Uterus (tissue), 2 donors: Measurements from ENCODE around the gene MOB3A.

Experiments
- POLR2A ChIP-seq, 2 donors: fragments of 450-650 bp; IDR thresholded peaks; one replicate each; pipeline ENCODE4 v1.6.1; 2016; ENCODE audit warnings: antibody characterized with exemption in 2 of 2, mild to moderate bottlenecking in 1 of 2, moderate library complexity in 1 of 2
- TF ChIP-seq, protein P1 (sequence below), 4 experiments: fragments of 200-600 bp in 2 of 4; fragments of 450-650 bp in 2 of 4; sonication (generic) in 2 of 4; IDR thresholded peaks; one replicate each; pipeline ENCODE4 v1.5.1; 2016 to 2019; ENCODE audit warnings: antibody characterized with exemption in 4 of 4, mild to moderate bottlenecking in 2 of 4, moderate library complexity in 1 of 4

DNA sequence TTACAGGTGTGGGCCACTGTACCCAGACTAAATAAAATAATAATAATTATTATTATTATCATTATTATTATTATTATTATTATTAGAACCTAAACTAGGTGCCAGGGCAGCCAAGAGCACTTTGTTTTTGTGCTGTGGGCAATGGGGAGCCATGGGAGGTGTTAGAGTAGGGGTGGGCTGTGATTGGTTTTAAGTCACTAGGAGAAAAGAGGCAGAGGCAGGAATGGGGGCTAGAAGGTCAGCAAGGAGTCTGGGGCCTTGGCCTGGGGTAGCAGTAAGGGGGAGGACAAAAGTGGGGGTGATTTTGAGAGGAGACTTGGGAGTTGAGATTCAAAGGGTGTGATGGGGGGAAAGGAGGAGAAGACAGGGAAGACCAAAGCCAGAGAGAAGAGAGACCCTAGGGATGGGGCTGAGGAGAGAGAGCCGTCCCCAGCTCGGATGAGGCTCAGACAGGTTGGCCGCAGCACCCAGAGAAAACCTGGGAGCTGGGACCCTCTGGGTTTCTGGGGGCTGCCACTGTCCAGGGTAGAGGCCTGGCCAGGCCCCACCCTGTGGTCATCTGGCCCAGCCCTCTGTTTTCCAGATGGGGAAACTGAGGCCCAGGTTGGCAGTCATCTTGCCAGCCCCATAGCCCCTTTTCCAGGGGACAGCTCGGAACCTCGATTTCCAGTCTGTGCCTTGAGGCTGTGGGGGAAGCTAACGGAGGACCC lies 62.9 kb downstream of the MOB3A start:
- TF ChIP-seq POLR2A (IDR thresholded peaks at IDR 0.05), result no peak
- TF ChIP-seq, protein P1, sequence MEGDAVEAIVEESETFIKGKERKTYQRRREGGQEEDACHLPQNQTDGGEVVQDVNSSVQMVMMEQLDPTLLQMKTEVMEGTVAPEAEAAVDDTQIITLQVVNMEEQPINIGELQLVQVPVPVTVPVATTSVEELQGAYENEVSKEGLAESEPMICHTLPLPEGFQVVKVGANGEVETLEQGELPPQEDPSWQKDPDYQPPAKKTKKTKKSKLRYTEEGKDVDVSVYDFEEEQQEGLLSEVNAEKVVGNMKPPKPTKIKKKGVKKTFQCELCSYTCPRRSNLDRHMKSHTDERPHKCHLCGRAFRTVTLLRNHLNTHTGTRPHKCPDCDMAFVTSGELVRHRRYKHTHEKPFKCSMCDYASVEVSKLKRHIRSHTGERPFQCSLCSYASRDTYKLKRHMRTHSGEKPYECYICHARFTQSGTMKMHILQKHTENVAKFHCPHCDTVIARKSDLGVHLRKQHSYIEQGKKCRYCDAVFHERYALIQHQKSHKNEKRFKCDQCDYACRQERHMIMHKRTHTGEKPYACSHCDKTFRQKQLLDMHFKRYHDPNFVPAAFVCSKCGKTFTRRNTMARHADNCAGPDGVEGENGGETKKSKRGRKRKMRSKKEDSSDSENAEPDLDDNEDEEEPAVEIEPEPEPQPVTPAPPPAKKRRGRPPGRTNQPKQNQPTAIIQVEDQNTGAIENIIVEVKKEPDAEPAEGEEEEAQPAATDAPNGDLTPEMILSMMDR (IDR thresholded peaks at IDR 0.05), result no peak
